ENCODE results near the gene TIPRL.
"Not testable (repeated sequence)": the region's sequence is repeated elsewhere in the genome, so short reads cannot be mapped to it uniquely, and the experiment has no call there.

Gene TIPRL

DNA sequence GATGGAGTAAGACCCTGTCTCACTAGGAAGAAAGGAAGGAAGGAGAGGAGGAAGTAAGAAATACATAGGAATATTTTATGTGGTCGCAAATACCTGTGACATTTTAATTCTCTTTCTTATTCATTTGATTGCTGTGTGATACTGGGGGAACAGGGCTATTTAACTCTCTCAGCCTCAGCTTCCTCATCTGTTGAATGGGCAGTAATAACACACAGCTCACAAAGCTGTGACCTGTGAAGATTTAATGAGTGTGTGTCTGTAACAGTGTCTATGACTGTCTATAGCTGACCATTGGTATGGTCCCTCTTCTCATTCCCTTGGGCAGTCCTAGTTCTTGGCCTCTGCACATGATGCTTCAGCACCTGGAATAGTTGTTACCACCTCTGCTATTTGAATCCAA lies 28.5 kb upstream of the TIPRL start:
- no peaks in the 10 kb centered on the region for H3K27me3 ChIP-seq (replicated peaks; ENCODE audit: control insufficient read depth, insufficient read depth, low read length)
- TF ChIP-seq, protein P1, sequence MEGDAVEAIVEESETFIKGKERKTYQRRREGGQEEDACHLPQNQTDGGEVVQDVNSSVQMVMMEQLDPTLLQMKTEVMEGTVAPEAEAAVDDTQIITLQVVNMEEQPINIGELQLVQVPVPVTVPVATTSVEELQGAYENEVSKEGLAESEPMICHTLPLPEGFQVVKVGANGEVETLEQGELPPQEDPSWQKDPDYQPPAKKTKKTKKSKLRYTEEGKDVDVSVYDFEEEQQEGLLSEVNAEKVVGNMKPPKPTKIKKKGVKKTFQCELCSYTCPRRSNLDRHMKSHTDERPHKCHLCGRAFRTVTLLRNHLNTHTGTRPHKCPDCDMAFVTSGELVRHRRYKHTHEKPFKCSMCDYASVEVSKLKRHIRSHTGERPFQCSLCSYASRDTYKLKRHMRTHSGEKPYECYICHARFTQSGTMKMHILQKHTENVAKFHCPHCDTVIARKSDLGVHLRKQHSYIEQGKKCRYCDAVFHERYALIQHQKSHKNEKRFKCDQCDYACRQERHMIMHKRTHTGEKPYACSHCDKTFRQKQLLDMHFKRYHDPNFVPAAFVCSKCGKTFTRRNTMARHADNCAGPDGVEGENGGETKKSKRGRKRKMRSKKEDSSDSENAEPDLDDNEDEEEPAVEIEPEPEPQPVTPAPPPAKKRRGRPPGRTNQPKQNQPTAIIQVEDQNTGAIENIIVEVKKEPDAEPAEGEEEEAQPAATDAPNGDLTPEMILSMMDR (IDR thresholded peaks at IDR 0.05; ENCODE audit: insufficient read depth, low read length, poor library complexity, severe bottlenecking), result no peak
- no peak overlapping the region for H3K4me3 ChIP-seq (replicated peaks; ENCODE audit: low read depth, low read length)
- no peak for DNase-seq (ENCODE audit: extremely low read depth, insufficient read length)
- no peaks in the 10 kb centered on the region for H3K36me3 ChIP-seq (ENCODE audit: control insufficient read depth, insufficient read depth, low read length)

DNA sequence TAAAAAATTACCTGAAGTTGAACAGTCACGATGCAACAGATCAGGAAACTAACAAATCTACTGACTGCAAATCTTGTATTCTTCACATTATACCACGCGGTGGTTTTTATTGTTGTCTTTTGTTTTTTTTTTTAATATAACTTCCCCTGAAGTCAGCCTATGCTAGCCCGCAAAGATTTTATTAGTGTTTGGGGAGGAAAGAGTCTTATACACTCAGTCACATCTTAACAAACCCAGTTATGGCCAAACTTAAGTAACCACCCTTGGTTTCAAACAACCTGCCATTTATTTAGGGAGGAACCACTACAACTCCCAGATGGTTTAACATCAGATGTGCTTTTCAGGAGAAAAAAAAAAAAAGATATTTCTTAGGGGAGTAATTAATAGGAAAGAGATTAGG lies 26.8 kb upstream of the TIPRL start:
- DNase-seq (ENCODE audit: extremely low read depth, insufficient read length), result no peak
- H3K27me3 ChIP-seq (replicated peaks; ENCODE audit: control insufficient read depth, insufficient read depth, low read length), result no peaks in the 10 kb centered on the region

DNA sequence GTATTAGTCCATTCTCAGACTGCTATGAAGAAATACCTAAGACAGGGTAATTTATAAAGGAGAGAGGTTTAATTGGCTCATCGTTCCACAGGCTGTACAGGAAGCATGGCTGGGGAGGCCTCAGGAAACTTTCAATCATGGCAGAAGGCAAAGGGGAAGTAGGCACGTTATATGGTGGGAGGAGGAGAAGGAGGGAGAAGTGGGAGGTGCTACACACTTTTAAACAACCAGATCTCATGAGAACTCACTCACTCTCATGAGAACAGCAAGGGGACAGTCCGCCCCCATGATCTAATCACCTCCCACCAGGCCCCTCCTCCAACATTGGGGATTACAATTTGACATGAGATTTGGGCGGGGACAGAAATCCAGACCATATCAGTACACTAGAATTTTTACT lies 24.1 kb upstream of the TIPRL start:
- DNase-seq (ENCODE audit: extremely low read depth, insufficient read length); H3K36me3 ChIP-seq (ENCODE audit: control insufficient read depth, insufficient read depth, low read length); H3K4me3 ChIP-seq (replicated peaks; ENCODE audit: low read depth, low read length); H3K27me3 ChIP-seq (replicated peaks; ENCODE audit: control insufficient read depth, insufficient read depth, low read length): not testable (repeated sequence)

More for the DNA sequence above, 26.8 kb upstream of the TIPRL start:
- H3K4me3 ChIP-seq (replicated peaks; ENCODE audit: low read depth, low read length), result no peak overlapping the region
- TF ChIP-seq, protein P1 (IDR thresholded peaks at IDR 0.05; ENCODE audit: insufficient read depth, low read length, poor library complexity, severe bottlenecking), result no peak
- H3K36me3 ChIP-seq (ENCODE audit: control insufficient read depth, insufficient read depth, low read length), result no peaks in the 10 kb centered on the region

DNA sequence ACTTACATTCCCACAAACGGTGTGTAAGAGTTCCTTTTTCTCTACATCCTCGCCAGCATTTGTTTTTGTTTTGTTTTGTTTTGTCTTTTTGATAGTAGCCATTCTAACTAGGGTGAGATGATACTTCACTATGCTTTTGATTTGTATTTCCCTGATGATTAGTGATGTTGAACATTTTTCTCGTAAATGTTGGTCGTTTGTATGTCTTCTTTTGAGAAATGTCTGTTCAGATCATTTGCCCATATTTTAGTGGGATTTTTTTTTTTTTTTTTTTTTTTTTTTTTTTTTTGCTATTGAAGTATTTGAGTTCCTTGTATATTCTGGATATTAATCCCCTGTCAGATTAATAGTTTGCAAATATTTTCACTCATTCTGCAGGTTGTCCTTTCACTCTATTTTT lies 22.9 kb upstream of the TIPRL start:
- DNase-seq (ENCODE audit: extremely low read depth, insufficient read length), result no peak
- TF ChIP-seq, protein P1 (IDR thresholded peaks at IDR 0.05; ENCODE audit: insufficient read depth, low read length, poor library complexity, severe bottlenecking), result no peak
- Histone ChIP-seq H3K4me3 (replicated peaks; ENCODE audit: low read depth, low read length) (no peak overlapping the region), H3K27me3 (replicated peaks; ENCODE audit: control insufficient read depth, insufficient read depth, low read length) (no peaks in the 10 kb centered on the region), H3K36me3 (ENCODE audit: control insufficient read depth, insufficient read depth, low read length) (no peaks in the 10 kb centered on the region)

DNA sequence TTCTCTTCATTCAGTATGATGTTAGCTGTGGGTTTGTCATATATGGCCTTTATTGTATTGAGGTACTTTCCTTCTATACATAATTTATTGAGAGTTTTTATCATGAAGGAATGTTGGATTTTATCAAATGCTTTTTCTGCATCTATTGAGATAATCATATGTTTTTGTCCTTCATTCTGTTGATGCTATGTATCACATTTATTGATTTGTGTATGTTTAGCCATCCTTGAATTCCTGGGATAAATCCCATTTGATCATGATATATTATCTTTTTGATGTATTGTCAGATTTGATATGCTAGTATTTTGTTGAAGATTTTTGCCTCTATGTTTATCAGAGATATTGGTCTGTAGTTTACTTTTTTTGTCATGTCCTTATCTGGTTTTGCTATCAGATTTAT lies 21.1 kb upstream of the TIPRL start:
- no peak for DNase-seq (ENCODE audit: extremely low read depth, insufficient read length)
- H3K36me3 ChIP-seq (ENCODE audit: control insufficient read depth, insufficient read depth, low read length), result no peaks in the 10 kb centered on the region
- no peaks in the 10 kb centered on the region for H3K27me3 ChIP-seq (replicated peaks; ENCODE audit: control insufficient read depth, insufficient read depth, low read length)
- TF ChIP-seq, protein P1 (IDR thresholded peaks at IDR 0.05; ENCODE audit: insufficient read depth, low read length, poor library complexity, severe bottlenecking), result no peak
- no peak overlapping the region for H3K4me3 ChIP-seq (replicated peaks; ENCODE audit: low read depth, low read length)

DNA sequence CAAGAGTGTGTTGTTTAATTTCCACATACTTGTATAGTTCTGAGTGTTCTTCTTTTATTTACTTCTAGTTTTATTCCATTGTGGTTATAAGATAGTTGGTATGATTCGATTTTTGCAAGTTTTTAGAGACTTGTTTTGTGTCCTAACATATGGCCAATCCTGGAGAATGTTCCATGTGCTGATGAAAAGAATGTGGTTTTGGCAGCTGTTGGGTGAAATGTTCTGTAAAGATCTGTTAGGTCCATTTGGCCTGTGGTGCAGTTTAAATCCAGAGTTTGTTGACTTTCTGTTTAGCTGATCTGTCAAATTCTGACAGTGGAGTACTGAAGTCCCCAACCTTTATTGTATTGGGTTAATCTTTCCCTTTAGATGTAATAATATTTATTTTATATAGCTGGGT lies 19.5 kb upstream of the TIPRL start:
- TF ChIP-seq, protein P1 (IDR thresholded peaks at IDR 0.05; ENCODE audit: insufficient read depth, low read length, poor library complexity, severe bottlenecking), result no peak
- DNase-seq (ENCODE audit: extremely low read depth, insufficient read length), result no peak

More for the DNA sequence above, 19.5 kb upstream of the TIPRL start:
- Histone ChIP-seq H3K36me3 (ENCODE audit: control insufficient read depth, insufficient read depth, low read length) (no peaks in the 10 kb centered on the region), H3K4me3 (replicated peaks; ENCODE audit: low read depth, low read length) (no peak overlapping the region), H3K27me3 (replicated peaks; ENCODE audit: control insufficient read depth, insufficient read depth, low read length) (no peaks in the 10 kb centered on the region)

All from GM06990 (cell line).